ENCODE data around the gene XIRP1. TPM values are rescaled to one million over a fixed set of nuclear protein-coding genes. Genes with fewer than 3 reads are reported as not detected.

The XIRP1 gene
- total and polyA plus RNA-seq, 2 of the 13 experiments (the other 11 are each of a cell fraction or from before 2014, with no cell fraction given) = not detected

DNA sequence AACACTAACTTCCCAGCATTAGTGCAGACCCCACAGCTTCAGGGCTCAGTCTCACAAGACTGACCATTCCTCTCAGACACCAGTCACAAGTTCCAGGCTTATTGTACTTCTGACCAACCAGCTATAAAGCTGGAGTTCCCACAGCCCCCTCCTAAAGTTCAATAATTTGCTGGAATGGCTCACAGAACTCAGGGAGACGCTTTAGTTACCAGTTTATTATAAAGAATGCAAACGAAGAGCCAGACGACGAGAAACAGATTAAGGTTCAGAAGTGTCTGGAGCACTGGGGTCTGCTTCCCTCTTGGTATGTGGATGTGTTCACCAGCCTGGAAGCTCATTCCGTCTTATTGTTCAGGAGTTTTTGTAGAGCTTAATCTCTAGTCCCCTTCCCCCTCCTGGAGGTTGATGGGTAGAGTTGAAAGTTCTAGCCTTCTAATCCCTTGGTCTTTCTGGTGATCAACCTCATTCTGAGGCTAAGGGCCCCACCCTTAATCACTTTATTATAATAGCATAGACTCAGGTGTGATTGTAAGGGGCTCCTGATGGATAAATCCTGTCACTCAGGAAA lies 34.2 kb downstream of the XIRP1 start:
- Histone ChIP-seq H3K79me2 (ENCODE audit: insufficient read depth, low read length) (peaks cover under 1% of the 10 kb centered on the region), H4K20me1 (ENCODE audit: insufficient read depth, low read length) (no peaks in the 10 kb centered on the region), H3K4me2 (ENCODE audit: low read depth, low read length) (no peak overlapping the region), H3K9me3 (ENCODE audit: low read length) (no peaks in the 10 kb centered on the region), H3K36me3 (replicated peaks in 1 of 2; ENCODE audit: control insufficient read depth in 1 of 2, insufficient read depth in 2 of 2, low read length in 2 of 2) (no peaks in the 10 kb centered on the region), H3K4me3 (replicated peaks in 1 of 3; ENCODE audit: insufficient read depth in 1 of 3, low read depth in 2 of 3, low read length in 3 of 3) (no peak overlapping the region), H3K9ac (ENCODE audit: insufficient read depth, low read depth, low read length) (no peak overlapping the region), H3K27me3 (ENCODE audit: control insufficient read depth in 1 of 2, insufficient read depth in 2 of 2, low read length in 2 of 2) (peaks cover 0 to 1% of the 10 kb centered on the region in 2 experiments; a peak in 1 of 5 replicates), H3K27ac (ENCODE audit: extremely low read length, insufficient read depth, low read length) (no peak overlapping the region), H3K4me1 (ENCODE audit: insufficient read depth, low read length) (peaks cover 17% of the 10 kb centered on the region), H2AFZ (ENCODE audit: low read length) (no peak overlapping the region)
- no TSS peak for BruUV-seq (replicated peaks)
- POLR2A ChIA-PET = no interaction called here
- FAIRE-seq = no peak
- DNase-seq (ENCODE audit: low spot score) = no peak
- in situ Hi-C loops (cut with HindIII; ENCODE audit: extremely low pct_ligation_motif_present, low pct_unique_long_range_greater_than_20kb) (no loop called here), intact Hi-C loops (cut with micrococcal nuclease; ENCODE audit: unreplicated experiment) (no loop called here)
- WGBS (ENCODE audit: low lambda C conversion rate) = 50% methylated on average over 5 of the region's 5 CpGs
- TF ChIP-seq TGIF2 (CRISPR knock-in tag; IDR thresholded peaks at IDR 0.05) = no peak
- TF ChIP-seq ELK4 (CRISPR knock-in tag; IDR thresholded peaks at IDR 0.05; ENCODE audit: borderline replicate concordance) = no peak
- TF ChIP-seq MAF1 (CRISPR knock-in tag; IDR thresholded peaks at IDR 0.05; ENCODE audit: borderline replicate concordance) = no peak
- TF ChIP-seq FIP1L1 (IDR thresholded peaks at IDR 0.05; ENCODE audit: borderline replicate concordance, insufficient read depth, low read depth, low read length) = no peak
- TF ChIP-seq TEAD2 (CRISPR knock-in tag; IDR thresholded peaks at IDR 0.05) = no peak
- TF ChIP-seq ZFP91 (CRISPR knock-in tag; IDR thresholded peaks at IDR 0.05; ENCODE audit: borderline replicate concordance) = no peak
- TF ChIP-seq SNAPC2 (CRISPR knock-in tag; IDR thresholded peaks at IDR 0.05) = no peak
- TF ChIP-seq ZNF383 (CRISPR knock-in tag; IDR thresholded peaks at IDR 0.05; ENCODE audit: borderline replicate concordance) = no peak
- TF ChIP-seq NCOA2 (CRISPR knock-in tag; IDR thresholded peaks at IDR 0.05) = no peak
- no peak for TF ChIP-seq WIZ (CRISPR knock-in tag; IDR thresholded peaks at IDR 0.05)
- no peak for TF ChIP-seq RBM22 (optimal IDR thresholded peaks at IDR 0.05; ENCODE audit: low read length)
- no peak for TF ChIP-seq CREB1 (IDR thresholded peaks at IDR 0.05)
- TF ChIP-seq CREB1 (CRISPR knock-in tag; IDR thresholded peaks at IDR 0.05) = no peak
- no peak for TF ChIP-seq TOE1 (CRISPR knock-in tag; IDR thresholded peaks at IDR 0.05)
- TF ChIP-seq ZNF577 (CRISPR knock-in tag; IDR thresholded peaks at IDR 0.05; ENCODE audit: borderline replicate concordance, low read depth) = no peak
- TF ChIP-seq ADNP (CRISPR knock-in tag; IDR thresholded peaks at IDR 0.05) = no peak
- TF ChIP-seq KDM4B (CRISPR knock-in tag; IDR thresholded peaks at IDR 0.05) = no peak
- ATAC-seq = no peak
- CTCF ChIA-PET (ENCODE audit: low intra/inter-chr PET ratio, low total read pairs) = no interaction called here
